Measurements from ENCODE around the gene SH3TC2.

DNA sequence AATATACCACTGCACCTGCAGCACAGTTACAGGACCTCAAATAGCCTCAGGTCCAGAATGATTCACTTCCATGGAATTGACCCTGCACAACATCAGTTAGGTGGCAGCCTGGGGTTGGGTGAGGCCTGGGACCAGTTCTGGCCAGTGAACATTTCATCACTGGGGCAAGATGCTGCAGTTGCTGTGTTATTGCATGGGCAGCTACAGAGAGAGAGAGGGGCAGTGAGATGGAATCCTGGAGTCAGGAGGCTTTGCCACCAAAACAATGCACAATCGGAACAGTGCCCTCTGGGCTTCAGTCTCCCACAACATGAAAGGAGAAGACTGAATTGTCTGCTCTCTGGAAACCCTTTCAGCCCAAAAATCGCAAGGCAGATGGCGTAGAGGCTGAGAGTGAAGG lies 51.8 kb downstream of the SH3TC2 start:
- TF ChIP-seq CTCF (IDR thresholded peaks at IDR 0.05), result no peak
- TF ChIP-seq POLR2A (IDR thresholded peaks at IDR 0.05), result no peak

All from testis (tissue), 2 donors.